ENCODE data around the gene FAM168B.

DNA sequence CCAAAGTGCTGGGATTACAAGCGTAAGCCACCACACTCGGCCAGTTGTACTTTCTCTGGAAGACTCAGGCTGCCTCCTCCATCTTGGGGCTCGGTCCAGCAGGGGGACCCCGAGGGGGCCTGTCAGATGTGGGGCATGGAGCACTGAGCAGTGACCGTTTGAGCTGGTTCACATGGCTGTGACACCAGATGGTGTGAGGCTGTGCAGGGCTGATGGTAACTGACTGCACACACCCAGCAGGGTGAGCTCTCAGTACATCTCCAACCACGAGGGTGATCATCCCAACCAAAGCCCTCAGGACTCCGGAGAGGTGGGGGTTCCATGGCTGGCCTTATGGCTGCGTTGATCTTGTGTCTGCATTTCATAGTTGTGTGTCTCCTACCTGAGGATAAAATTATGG lies 63.4 kb downstream of the FAM168B start:
- TF ChIP-seq ELF4 (CRISPR knock-in tag; IDR thresholded peaks at IDR 0.05; ENCODE audit: borderline replicate concordance) (no peak), GABPA (IDR thresholded peaks at IDR 0.05; ENCODE audit: low read depth, low read length) (no peak), GABPA (CRISPR knock-in tag; IDR thresholded peaks at IDR 0.05; ENCODE audit: low read depth) (no peak), ZBTB26 (CRISPR knock-in tag; IDR thresholded peaks at IDR 0.05; ENCODE audit: borderline replicate concordance) (no peak), CTCF (CRISPR knock-in tag; IDR thresholded peaks at IDR 0.05) (0 out of 2 replicates have a peak, but pooled peaks have one; percentile 4), NFIC (IDR thresholded peaks at IDR 0.05; ENCODE audit: low read length) (no peak), ELF3 (CRISPR knock-in tag; IDR thresholded peaks at IDR 0.05) (no peak)

Measured in HepG2 (cell line).